GM12878 (cell line): Measurements from ENCODE around the gene CRYBA1. TPM values are rescaled to one million over a fixed set of nuclear protein-coding genes. Genes with fewer than 3 reads are reported as not detected.
"Not testable (repeated sequence)": the region's sequence is repeated elsewhere in the genome, so short reads cannot be mapped to it uniquely, and the experiment has no call there.

Experiments used
- ATAC-seq: fragments of 200-7000 bp; cut with Tn5 transposase; 3 replicates; pipeline ENCODE4 v1.9.1; 2020; ENCODE audit warnings: mild to moderate bottlenecking, moderate library complexity
- BruUV-seq: library from RNA; stranded (reverse); fragments of 400-500 nt; replicated peaks from 2 replicates; lab custom pipeline; 2021; lab: Mats Ljungman, UMichigan
- CTCF ChIA-PET: fragments of 300-600 bp; sonication (Branson Sonifier 250); formaldehyde crosslinking; extraction: SDS; loops from one replicate; lab custom pipeline; 2021; ENCODE audit warnings: inconsistent platforms; lab: Yijun Ruan, JAX
- POLR2A ChIA-PET: fragments of 350-600 bp; formaldehyde crosslinking; extraction: SDS; loops from one replicate; lab custom pipeline; 2021; ENCODE audit warnings: inconsistent platforms; lab: Charles Lee
- RAD21 ChIA-PET: fragments of 300-600 bp; sonication (Branson Sonifier 250); formaldehyde crosslinking; loops from one replicate; lab custom pipeline; 2023; ENCODE audit warnings: antibody characterized with exemption; ENCODE audit not compliant: unreplicated experiment; lab: Charles Lee
- SMC1A ChIA-PET: fragments of 300-600 bp; sonication (Branson Sonifier 250); formaldehyde crosslinking; loops from one replicate; lab custom pipeline; 2023; ENCODE audit not compliant: unreplicated experiment, uncharacterized antibody; lab: Charles Lee
- DNase-seq: peaks from one replicate; pipeline ENCODE4 v3.0.0-alpha.2; 2011; ENCODE audit warnings: low read depth, low spot score
- FAIRE-seq: peaks from 3 replicates; lab custom pipeline; 2011; peaks lifted over from hg19 to GRCh38; lab: Jason Lieb, UNC
- H2AFZ ChIP-seq: 2 replicates; pipeline ENCODE4 v1.6.0; 2011; ENCODE audit warnings: low read depth, low read length, control low read depth; ENCODE audit not compliant: control insufficient read depth
- H3K27ac ChIP-seq: 2 replicates; pipeline ENCODE4 v1.5.1; 2011; ENCODE audit warnings: control low read depth; ENCODE audit not compliant: control insufficient read depth, insufficient read depth
- H3K27me3 ChIP-seq, 2 experiments: replicated peaks in 1 of 2; 2 replicates each; pipeline versions ENCODE4 v1.6.0 to v1.6.1; 2011; ENCODE audit warnings: low read length in 1 of 2; ENCODE audit not compliant: control insufficient read depth in 2 of 2, insufficient read depth in 2 of 2
- H3K36me3 ChIP-seq, 2 experiments: 2 replicates each; pipeline ENCODE4 v1.5.1; 2011; ENCODE audit warnings: low read length in 1 of 2; ENCODE audit not compliant: control insufficient read depth in 2 of 2, insufficient read depth in 2 of 2
- H3K4me1 ChIP-seq: 2 replicates; pipeline ENCODE4 v1.6.1; 2011; ENCODE audit warnings: mild to moderate bottlenecking, low read length, moderate library complexity, mixed read lengths; ENCODE audit not compliant: control insufficient read depth, insufficient read depth
- H3K4me2 ChIP-seq: 2 replicates; pipeline ENCODE4 v1.6.0; 2011; ENCODE audit warnings: control low read depth; ENCODE audit not compliant: control insufficient read depth, insufficient read depth
- H3K4me3 ChIP-seq: fragments of 200-600 bp; sonication (generic); 2 replicates; pipeline ENCODE4 v1.5.1; 2016
- H3K79me2 ChIP-seq: 2 replicates; pipeline ENCODE4 v1.6.0; 2011; ENCODE audit warnings: low read length; ENCODE audit not compliant: control insufficient read depth, insufficient read depth
- H3K9ac ChIP-seq: 2 replicates; pipeline ENCODE4 v1.8.0; 2011; ENCODE audit warnings: low read length, control low read depth, mixed read lengths; ENCODE audit not compliant: control insufficient read depth, insufficient read depth
- H3K9me3 ChIP-seq: replicated peaks from 3 replicates; pipeline ENCODE4 v1.5.1; 2011; ENCODE audit warnings: mild to moderate bottlenecking, low read length; ENCODE audit not compliant: control insufficient read depth, insufficient read depth
- H4K20me1 ChIP-seq: 2 replicates; pipeline ENCODE4 v1.6.0; 2011; ENCODE audit not compliant: control insufficient read depth, insufficient read depth
- BRCA1 ChIP-seq: IDR thresholded peaks from 2 replicates; pipeline ENCODE4 v1.6.1; 2011; ENCODE audit warnings: low read depth, low read length, improper control_type of control experiment
- EP300 ChIP-seq, 2 experiments: fragments of 150-350 bp in 1 of 2; IDR thresholded peaks; 2 replicates each; pipeline ENCODE4 v1.6.1; 2011 to 2012; ENCODE audit warnings: low read depth in 2 of 2, low read length in 2 of 2, borderline replicate concordance in 1 of 2, improper control_type of control experiment in 1 of 2, inconsistent platforms in 1 of 2; ENCODE audit not compliant: control insufficient read depth in 1 of 2
- IKZF1 ChIP-seq: fragments of 450-650 bp; conservative IDR thresholded peaks from 2 replicates; pipeline ENCODE4 v1.6.1; 2017; ENCODE audit warnings: antibody characterized with exemption, mild to moderate bottlenecking
- NR2C1 ChIP-seq: fragments of 450-650 bp; IDR thresholded peaks from 2 replicates; pipeline ENCODE4 v1.6.1; 2017; ENCODE audit warnings: antibody characterized with exemption, mild to moderate bottlenecking, moderate library complexity
- SREBF2 ChIP-seq: IDR thresholded peaks from 2 replicates; pipeline ENCODE4 v1.6.1; 2012; ENCODE audit warnings: mild to moderate bottlenecking, low read length
- TARDBP ChIP-seq: IDR thresholded peaks from 2 replicates; pipeline ENCODE4 v1.6.1; 2016; ENCODE audit warnings: borderline replicate concordance
- TCF7 ChIP-seq: IDR thresholded peaks from 2 replicates; pipeline ENCODE4 v1.6.1; 2014; ENCODE audit warnings: antibody characterized with exemption, borderline replicate concordance
- WGBS: methylation state at CpG from one replicate; pipeline ENCODE4 v1.1.6; 2016; ENCODE audit warnings: low lambda C conversion rate; ENCODE audit not compliant: insufficient replicate concordance, insufficient coverage; ENCODE audit errors: missing lambda C conversion rate; 5-methylcytosine and 5-hydroxymethylcytosine counted together
- in situ Hi-C: fragments of 300-500 bp; cut with MboI; formaldehyde crosslinking; loops from 9 replicates; pipeline ENCODE4 v1.14.3; 2018; ENCODE audit warnings: mixed read lengths
- intact Hi-C: fragments of 100-400 bp; cut with micrococcal nuclease; formaldehyde crosslinking; loops from one replicate; pipeline ENCODE4 v1.14.2; 2022; ENCODE audit not compliant: unreplicated experiment
- polyA plus RNA-seq, 11 experiments: library from polyadenylated mRNA; depleted of rRNA in 4 of 11; unstranded in 6 of 11; stranded (reverse) in 5 of 11; fragments of >200 nt; fragmentation: Nextera tagmentation in 4 of 11; fragmentation: Illumina TruSeq in 1 of 11; extraction: Ambion mirVana in 4 of 11; extraction: Trizol in 1 of 11; gene quantifications; 1 replicate in 1 of 11; 2 replicates in 10 of 11; pipeline versions ENCODE4 v1.2.1 to v1.2.3, GENCODE V29; 2011 to 2016; ENCODE audit warnings: inconsistent platforms in 2 of 11, missing spikeins in 2 of 11, low read depth in 1 of 11
- total RNA-seq, 4 experiments: library from RNA; depleted of rRNA in 3 of 4; stranded (reverse); fragments of >200 nt in 3 of 4; fragmentation: Illumina TruSeq in 1 of 4; extraction: Trizol in 1 of 4; gene quantifications; 2 replicates each; pipeline versions ENCODE4 v1.2.1 to v1.2.3, GENCODE V29; 2013 to 2021
- TF ChIP-seq, protein P1 (sequence below), 3 experiments: IDR thresholded peaks in 2 of 3; conservative IDR thresholded peaks in 1 of 3; 2 replicates each; pipeline ENCODE4 v1.5.1; 2011; ENCODE audit warnings: low read depth in 3 of 3, low read length in 3 of 3, mild to moderate bottlenecking in 3 of 3, control low read depth in 2 of 3, moderate library complexity in 2 of 3, inconsistent platforms in 1 of 3, mixed read lengths in 1 of 3; ENCODE audit not compliant: control insufficient read depth in 2 of 3, insufficient read depth in 1 of 3; ENCODE audit errors: extremely low read depth in 1 of 3
- TF ChIP-seq, protein P2 (sequence below): fragments of 450-650 bp; IDR thresholded peaks from 2 replicates; pipeline ENCODE4 v1.6.1; 2017; ENCODE audit warnings: borderline replicate concordance
- TF ChIP-seq, protein P3 (sequence below): fragments of 450-650 bp; IDR thresholded peaks from 2 replicates; pipeline ENCODE4 v1.6.1; 2016; ENCODE audit warnings: mild to moderate bottlenecking

CRYBA1 gene
- total and polyA plus RNA-seq, 10 of the 15 experiments (the other 5 are each of a cell fraction or from before 2014, with no cell fraction given), result not detected

DNA sequence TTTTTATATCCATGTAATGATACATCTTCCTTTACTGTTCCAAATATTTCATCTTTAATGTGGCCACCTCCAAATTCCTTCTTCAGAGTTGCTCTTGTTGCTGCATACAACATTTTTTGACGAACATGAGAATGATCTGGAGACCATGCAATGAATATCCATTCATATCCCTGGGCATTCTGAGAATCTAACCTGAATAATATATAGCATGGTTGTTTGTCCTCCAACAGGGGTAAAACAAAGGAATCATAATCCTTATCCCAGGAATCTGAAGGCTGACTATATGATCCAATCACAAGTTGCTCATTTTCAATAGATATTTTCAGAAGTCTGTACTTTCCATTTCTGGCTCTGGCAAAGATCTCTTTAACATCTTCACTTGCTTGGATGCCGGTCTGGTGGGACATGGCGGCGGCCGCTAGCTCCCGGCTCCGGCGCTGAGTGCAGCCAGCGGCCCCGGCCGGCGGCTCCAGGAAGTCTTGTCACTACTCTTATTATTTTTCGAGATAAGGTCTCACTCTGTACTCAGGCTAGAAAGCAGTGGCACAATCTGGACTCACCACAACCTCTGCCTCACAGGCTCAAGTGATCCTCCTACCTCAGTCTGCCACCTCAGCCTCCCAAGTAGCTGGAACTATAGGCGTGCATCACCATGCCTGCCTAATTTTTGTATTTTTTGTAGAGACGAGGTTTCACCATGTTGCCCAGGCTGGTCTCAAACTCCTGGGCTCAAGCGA is 42.4 kb upstream of the CRYBA1 start:
- POLR2A ChIA-PET, H3K4me2 ChIP-seq, H4K20me1 ChIP-seq, intact Hi-C loops, FAIRE-seq, in situ Hi-C loops, H3K9ac ChIP-seq, H3K9me3 ChIP-seq, H3K27ac ChIP-seq, RAD21 ChIA-PET, H3K4me3 ChIP-seq, DNase-seq, H3K4me1 ChIP-seq, H3K36me3 ChIP-seq, H3K79me2 ChIP-seq, BruUV-seq, H3K27me3 ChIP-seq, H2AFZ ChIP-seq: not testable (repeated sequence)
- 64% methylated on average over 16 of the region's 16 CpGs for WGBS
- CTCF ChIA-PET, result interaction anchor here (0.6 to 2.5 kb wide), 4 partner anchors 8 to 531 kb away, joined by 3 to 7 read pairs (median 4); no protein-coding TSS in a partner anchor
- ATAC-seq, result peak; percentile 44; the same call in 2 of the 3 replicates
- SMC1A ChIA-PET, result interaction anchor here (1.5 kb wide), 1 partner anchor 15 kb away, joined by 3 read pairs; no protein-coding TSS in a partner anchor

DNA sequence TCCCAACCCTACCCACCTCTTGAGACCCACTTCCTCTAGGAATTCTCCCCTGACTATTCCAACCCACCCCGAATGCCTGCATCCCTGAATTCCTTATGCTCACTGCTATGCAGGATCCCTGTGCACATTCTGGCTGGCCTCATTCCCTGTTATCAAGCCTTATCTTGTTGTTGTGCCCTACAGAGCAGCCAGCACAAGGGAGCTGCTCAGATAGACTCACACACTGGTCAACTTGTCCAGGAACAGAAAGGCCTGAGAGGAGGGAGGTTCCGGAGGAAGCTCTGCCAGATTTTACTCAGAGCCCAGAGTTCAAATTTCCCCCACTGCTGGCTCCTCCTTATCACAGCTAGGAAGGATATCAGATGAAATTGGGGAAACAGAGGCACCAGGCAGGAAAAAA is 41.6 kb upstream of the CRYBA1 start:
- Histone ChIP-seq H3K9me3 (no peaks in the 10 kb centered on the region), H3K4me1 (no peaks in the 10 kb centered on the region), H3K4me2 (no peak overlapping the region), H4K20me1 (no peaks in the 10 kb centered on the region), H3K27ac (no peak overlapping the region), H2AFZ (no peak overlapping the region), H3K27me3 (no peaks in the 10 kb centered on the region), H3K4me3 (no peak overlapping the region), H3K79me2 (no peaks in the 10 kb centered on the region), H3K36me3 (no peaks in the 10 kb centered on the region), H3K9ac (no peak overlapping the region)
- ChIA-PET POLR2A (no interaction called here), CTCF (interaction anchor here (1.7 to 2.5 kb wide), 2 partner anchors 14 to 81 kb away, joined by 4 to 7 read pairs; no protein-coding TSS in a partner anchor), RAD21 (interaction anchor here (1.0 kb wide), 1 partner anchor 55 kb away, joined by 3 read pairs; no protein-coding TSS in a partner anchor), SMC1A (interaction anchor here (0.8 kb wide), 1 partner anchor 11 kb away, joined by 4 read pairs; no protein-coding TSS in a partner anchor)
- WGBS, result 50% methylated on average over 2 of the region's 2 CpGs
- intact Hi-C loops (no loop called here), in situ Hi-C loops (no loop called here)
- DNase-seq (no peak), FAIRE-seq (no peak), ATAC-seq (no peak)
- no TSS peak for BruUV-seq
- TF ChIP-seq TCF7, result no peak
- TF ChIP-seq NR2C1, result no peak
- TF ChIP-seq, protein P1, sequence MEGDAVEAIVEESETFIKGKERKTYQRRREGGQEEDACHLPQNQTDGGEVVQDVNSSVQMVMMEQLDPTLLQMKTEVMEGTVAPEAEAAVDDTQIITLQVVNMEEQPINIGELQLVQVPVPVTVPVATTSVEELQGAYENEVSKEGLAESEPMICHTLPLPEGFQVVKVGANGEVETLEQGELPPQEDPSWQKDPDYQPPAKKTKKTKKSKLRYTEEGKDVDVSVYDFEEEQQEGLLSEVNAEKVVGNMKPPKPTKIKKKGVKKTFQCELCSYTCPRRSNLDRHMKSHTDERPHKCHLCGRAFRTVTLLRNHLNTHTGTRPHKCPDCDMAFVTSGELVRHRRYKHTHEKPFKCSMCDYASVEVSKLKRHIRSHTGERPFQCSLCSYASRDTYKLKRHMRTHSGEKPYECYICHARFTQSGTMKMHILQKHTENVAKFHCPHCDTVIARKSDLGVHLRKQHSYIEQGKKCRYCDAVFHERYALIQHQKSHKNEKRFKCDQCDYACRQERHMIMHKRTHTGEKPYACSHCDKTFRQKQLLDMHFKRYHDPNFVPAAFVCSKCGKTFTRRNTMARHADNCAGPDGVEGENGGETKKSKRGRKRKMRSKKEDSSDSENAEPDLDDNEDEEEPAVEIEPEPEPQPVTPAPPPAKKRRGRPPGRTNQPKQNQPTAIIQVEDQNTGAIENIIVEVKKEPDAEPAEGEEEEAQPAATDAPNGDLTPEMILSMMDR (IDR thresholded peaks at IDR 0.05 in 2 of 3, conservative IDR thresholded peaks at IDR 0.05 in 1 of 3; ENCODE audit: control insufficient read depth in 2 of 3, extremely low read depth in 1 of 3, insufficient read depth in 1 of 3, low read depth in 3 of 3, low read length in 3 of 3), result no peak
- TF ChIP-seq, protein P2, sequence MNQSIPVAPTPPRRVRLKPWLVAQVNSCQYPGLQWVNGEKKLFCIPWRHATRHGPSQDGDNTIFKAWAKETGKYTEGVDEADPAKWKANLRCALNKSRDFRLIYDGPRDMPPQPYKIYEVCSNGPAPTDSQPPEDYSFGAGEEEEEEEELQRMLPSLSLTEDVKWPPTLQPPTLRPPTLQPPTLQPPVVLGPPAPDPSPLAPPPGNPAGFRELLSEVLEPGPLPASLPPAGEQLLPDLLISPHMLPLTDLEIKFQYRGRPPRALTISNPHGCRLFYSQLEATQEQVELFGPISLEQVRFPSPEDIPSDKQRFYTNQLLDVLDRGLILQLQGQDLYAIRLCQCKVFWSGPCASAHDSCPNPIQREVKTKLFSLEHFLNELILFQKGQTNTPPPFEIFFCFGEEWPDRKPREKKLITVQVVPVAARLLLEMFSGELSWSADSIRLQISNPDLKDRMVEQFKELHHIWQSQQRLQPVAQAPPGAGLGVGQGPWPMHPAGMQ, result no peak
- TF ChIP-seq, protein P3, sequence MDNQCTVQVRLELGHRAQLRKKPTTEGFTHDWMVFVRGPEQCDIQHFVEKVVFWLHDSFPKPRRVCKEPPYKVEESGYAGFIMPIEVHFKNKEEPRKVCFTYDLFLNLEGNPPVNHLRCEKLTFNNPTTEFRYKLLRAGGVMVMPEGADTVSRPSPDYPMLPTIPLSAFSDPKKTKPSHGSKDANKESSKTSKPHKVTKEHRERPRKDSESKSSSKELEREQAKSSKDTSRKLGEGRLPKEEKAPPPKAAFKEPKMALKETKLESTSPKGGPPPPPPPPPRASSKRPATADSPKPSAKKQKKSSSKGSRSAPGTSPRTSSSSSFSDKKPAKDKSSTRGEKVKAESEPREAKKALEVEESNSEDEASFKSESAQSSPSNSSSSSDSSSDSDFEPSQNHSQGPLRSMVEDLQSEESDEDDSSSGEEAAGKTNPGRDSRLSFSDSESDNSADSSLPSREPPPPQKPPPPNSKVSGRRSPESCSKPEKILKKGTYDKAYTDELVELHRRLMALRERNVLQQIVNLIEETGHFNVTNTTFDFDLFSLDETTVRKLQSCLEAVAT, result no peak
- TF ChIP-seq IKZF1, result no peak
- no peak for TF ChIP-seq BRCA1
- no peak for TF ChIP-seq TARDBP
- TF ChIP-seq SREBF2, result no peak
- TF ChIP-seq EP300 (IDR thresholded peaks at IDR 0.05; ENCODE audit: borderline replicate concordance in 1 of 2, control insufficient read depth in 1 of 2, low read depth in 2 of 2, low read length in 2 of 2), result no peak
